HepG2 (cell line): ENCODE measurements around the gene RGS11. TPM values are rescaled to one million over a fixed set of nuclear protein-coding genes. Genes with fewer than 3 reads are reported as not detected.

ENCODE experiments used
- ATAC-seq: fragments of 200-7000 bp; cut with Tn5 transposase; 3 replicates; pipeline ENCODE4 v1.9.1; 2020; ENCODE audit warnings: mild to moderate bottlenecking, moderate library complexity
- BruUV-seq: library from RNA; stranded (reverse); fragments of 400-500 nt; replicated peaks from 2 replicates; lab custom pipeline; 2021; lab: Mats Ljungman, UMichigan
- CTCF ChIA-PET: fragments of 300-600 bp; formaldehyde crosslinking; extraction: SDS; loops from one replicate; lab custom pipeline; 2021; ENCODE audit warnings: low total read pairs, inconsistent platforms, low intra/inter-chr PET ratio; lab: Yijun Ruan, JAX
- POLR2A ChIA-PET: fragments of 350-600 bp; sonication (Branson Sonifier 250); formaldehyde crosslinking; loops from one replicate; lab custom pipeline; 2020; ENCODE audit warnings: antibody characterized with exemption, inconsistent platforms; lab: Yijun Ruan, JAX
- DNase-seq: peaks from one replicate; pipeline ENCODE4 v3.0.0-alpha.2; 2015; ENCODE audit warnings: low spot score
- FAIRE-seq: peaks from 3 replicates; lab custom pipeline; 2011; peaks lifted over from hg19 to GRCh38; lab: Jason Lieb, UNC
- H2AFZ ChIP-seq: one replicate; pipeline ENCODE4 v1.6.1; 2011; ENCODE audit warnings: low read length, inconsistent platforms
- H3K27ac ChIP-seq: fragments of 300-600 bp; 3 replicates; pipeline ENCODE4 v1.8.0; 2011; ENCODE audit warnings: mixed run types, mild to moderate bottlenecking, mixed read lengths, low read length, inconsistent platforms; ENCODE audit not compliant: insufficient read depth; ENCODE audit errors: extremely low read length
- H3K27me3 ChIP-seq, 2 experiments: fragments of 200-600 bp in 1 of 2; 2 replicates in 1 of 2; 3 replicates in 1 of 2; pipeline versions ENCODE4 v1.6.0 to v1.8.0; 2011; ENCODE audit warnings: low read length in 2 of 2, mild to moderate bottlenecking in 2 of 2, moderate library complexity in 2 of 2, inconsistent platforms in 1 of 2; ENCODE audit not compliant: insufficient read depth in 2 of 2, control insufficient read depth in 1 of 2
- H3K36me3 ChIP-seq, 2 experiments: fragments of 200-600 bp in 1 of 2; replicated peaks in 1 of 2; 2 replicates in 1 of 2; 3 replicates in 1 of 2; pipeline versions ENCODE4 v1.5.1 to v1.8.0; 2011; ENCODE audit warnings: low read length in 2 of 2, inconsistent platforms in 1 of 2; ENCODE audit not compliant: insufficient read depth in 2 of 2, control insufficient read depth in 1 of 2
- H3K4me1 ChIP-seq: 2 replicates; pipeline ENCODE4 v1.5.1; 2012; ENCODE audit warnings: low read length, inconsistent platforms; ENCODE audit not compliant: insufficient read depth
- H3K4me2 ChIP-seq: 2 replicates; pipeline ENCODE4 v1.6.0; 2011; ENCODE audit warnings: low read depth, low read length, inconsistent platforms
- H3K4me3 ChIP-seq, 3 experiments: fragments of 200-600 bp in 1 of 3; sonication (generic), shearing (Covaris generic) in 1 of 3; replicated peaks in 1 of 3; 2 replicates each; pipeline ENCODE4 v1.5.1; 2011 to 2016; ENCODE audit warnings: low read length in 3 of 3, inconsistent platforms in 2 of 3, low read depth in 2 of 3, mild to moderate bottlenecking in 2 of 3, control low read depth in 1 of 3, mixed read lengths in 1 of 3; ENCODE audit not compliant: insufficient read depth in 1 of 3
- H3K79me2 ChIP-seq: one replicate; pipeline ENCODE4 v1.6.1; 2011; ENCODE audit warnings: low read length, inconsistent platforms; ENCODE audit not compliant: insufficient read depth
- H3K9ac ChIP-seq: 2 replicates; pipeline ENCODE4 v1.6.0; 2011; ENCODE audit warnings: mild to moderate bottlenecking, low read depth, low read length, inconsistent platforms; ENCODE audit not compliant: insufficient read depth
- H3K9me3 ChIP-seq: 2 replicates; pipeline ENCODE4 v1.5.1; 2012; ENCODE audit warnings: mild to moderate bottlenecking, low read length
- H4K20me1 ChIP-seq: 2 replicates; pipeline ENCODE4 v1.6.0; 2011; ENCODE audit warnings: inconsistent platforms, mild to moderate bottlenecking, low read length, moderate library complexity; ENCODE audit not compliant: insufficient read depth
- AGO2 ChIP-seq: fragments of 200-400 bp; formaldehyde crosslinking; optimal IDR thresholded peaks from 2 replicates; pipeline ENCODE3; 2017; ENCODE audit warnings: mild to moderate bottlenecking, low read depth, low read length, moderate library complexity
- CENPT ChIP-seq: sonication (generic); formaldehyde crosslinking; IDR thresholded peaks from 2 replicates; pipeline ENCODE4 v1.8.0; 2022; ENCODE audit warnings: low read depth, mild to moderate bottlenecking, moderate library complexity, missing genetic modification reagents
- MEIS2 ChIP-seq: sonication (generic); formaldehyde crosslinking; IDR thresholded peaks from 2 replicates; pipeline ENCODE4 v1.9.0; 2021; ENCODE audit warnings: mild to moderate bottlenecking, missing genetic modification reagents
- MNT ChIP-seq: fragments of 450-650 bp; IDR thresholded peaks from 2 replicates; pipeline ENCODE4 v1.6.1; 2016
- NR2F2 ChIP-seq: IDR thresholded peaks from 2 replicates; pipeline ENCODE4 v1.6.1; 2012; ENCODE audit warnings: low read depth, inconsistent platforms, borderline replicate concordance
- PLSCR1 ChIP-seq: sonication (generic); formaldehyde crosslinking; IDR thresholded peaks from 2 replicates; pipeline ENCODE4 v1.5.0; 2020; ENCODE audit warnings: missing genetic modification reagents, mild to moderate bottlenecking, borderline replicate concordance
- POLR2AphosphoS5 ChIP-seq: IDR thresholded peaks from 2 replicates; pipeline ENCODE4 v1.6.1; 2012; ENCODE audit warnings: low read depth, low read length
- RBM22 ChIP-seq: fragments of 200-400 bp; formaldehyde crosslinking; optimal IDR thresholded peaks from 2 replicates; pipeline ENCODE3; 2017; ENCODE audit warnings: mild to moderate bottlenecking, low read length, moderate library complexity
- RFX1 ChIP-seq: fragments of 450-650 bp; IDR thresholded peaks from 2 replicates; pipeline ENCODE4 v1.6.1; 2017
- RORA ChIP-seq: sonication (generic); formaldehyde crosslinking; IDR thresholded peaks from 2 replicates; pipeline ENCODE4 v1.5.0; 2020; ENCODE audit warnings: mild to moderate bottlenecking, missing genetic modification reagents, moderate library complexity
- THAP8 ChIP-seq: sonication (generic); formaldehyde crosslinking; IDR thresholded peaks from 2 replicates; pipeline ENCODE4 v1.5.1; 2020; ENCODE audit warnings: missing genetic modification reagents, mild to moderate bottlenecking, borderline replicate concordance
- ZBTB2 ChIP-seq: sonication (generic); formaldehyde crosslinking; IDR thresholded peaks from 2 replicates; pipeline ENCODE4 v1.8.0; 2022; ENCODE audit warnings: low read depth, missing genetic modification reagents
- ZBTB38 ChIP-seq: sonication (generic); formaldehyde crosslinking; IDR thresholded peaks from 2 replicates; pipeline ENCODE4 v1.5.1; 2020; ENCODE audit warnings: mild to moderate bottlenecking, missing genetic modification reagents
- ZMYM4 ChIP-seq: sonication (generic); formaldehyde crosslinking; IDR thresholded peaks from 2 replicates; pipeline ENCODE4 v1.8.1; 2023; ENCODE audit warnings: mild to moderate bottlenecking, missing genetic modification reagents
- WGBS: methylation state at CpG from one replicate; pipeline ENCODE4 v1.1.6; 2017; ENCODE audit warnings: low lambda C conversion rate; 5-methylcytosine and 5-hydroxymethylcytosine counted together
- in situ Hi-C: cut with HindIII; loops from 2 replicates; pipeline ENCODE4 v1.10.0; 2017; ENCODE audit warnings: low pct_unique_long_range_greater_than_20kb; ENCODE audit not compliant: extremely low pct_ligation_motif_present
- intact Hi-C: fragments of 100-400 bp; cut with micrococcal nuclease; formaldehyde crosslinking; loops from one replicate; pipeline ENCODE4 v1.10.0; 2022; ENCODE audit not compliant: unreplicated experiment
- polyA plus RNA-seq, 8 experiments: library from polyadenylated mRNA; depleted of rRNA in 3 of 8; stranded (reverse) in 7 of 8; unstranded in 1 of 8; fragments of >200 nt; fragmentation: Illumina TruSeq in 4 of 8; extraction: Trizol in 4 of 8; gene quantifications; 2 replicates each; pipeline versions ENCODE4 v1.2.1 to v1.2.3, GENCODE V29; 2011 to 2016; ENCODE audit warnings: low read depth in 4 of 8, missing spikeins in 1 of 8, mixed read lengths in 1 of 8; ENCODE audit not compliant: insufficient read depth in 1 of 8
- total RNA-seq, 5 experiments: library from RNA; depleted of rRNA; stranded (reverse); fragments of >200 nt; fragmentation: Illumina TruSeq; extraction: Trizol; gene quantifications; 2 replicates each; pipeline ENCODE4 v1.2.3, GENCODE V29; 2016; ENCODE audit warnings: low read depth in 1 of 5

Gene RGS11
- total and polyA plus RNA-seq, 2 of the 13 experiments (the other 11 are each of a cell fraction or from before 2014, with no cell fraction given) = 0.11 TPM; not detected in 1

- no peak for ATAC-seq
- H3K4me3 ChIP-seq = no peak overlapping the region
- no peak overlapping the region for H3K4me2 ChIP-seq
- H3K9me3 ChIP-seq = no peaks in the 10 kb centered on the region
- H3K4me1 ChIP-seq = no peaks in the 10 kb centered on the region
- no peak for TF ChIP-seq ZBTB2
- peak; percentile 29 for TF ChIP-seq AGO2
- no peak for TF ChIP-seq THAP8 (CRISPR knock-in tag)
- peak; percentile 76 for TF ChIP-seq ZBTB38 (CRISPR knock-in tag)
- TF ChIP-seq MEIS2 (CRISPR knock-in tag) = no peak
- TF ChIP-seq RORA (CRISPR knock-in tag) = no peak
- TF ChIP-seq ZMYM4 (CRISPR knock-in tag) = no peak
- no peak for TF ChIP-seq CENPT
- TF ChIP-seq PLSCR1 (CRISPR knock-in tag) = no peak
- TF ChIP-seq NR2F2 = no peak
- no peak for TF ChIP-seq POLR2AphosphoS5
- no peak for TF ChIP-seq MNT
- no peak for TF ChIP-seq RBM22
- no peak for TF ChIP-seq RFX1
- in situ Hi-C loops (no loop called here), intact Hi-C loops (no loop called here)
- POLR2A ChIA-PET = no interaction called here
- no peak overlapping the region for H2AFZ ChIP-seq
- peaks cover 29 to 66% of the 10 kb centered on the region in 2 experiments for H3K36me3 ChIP-seq
- no peak overlapping the region for H3K9ac ChIP-seq
- no peaks in the 10 kb centered on the region for H3K27me3 ChIP-seq
- H3K27ac ChIP-seq = no peak overlapping the region
- CTCF ChIA-PET = no interaction called here
- DNase-seq = no peak
- 95% methylated on average over 9 of the region's 19 CpGs for WGBS
- FAIRE-seq = no peak
- H3K79me2 ChIP-seq = peaks cover 59% of the 10 kb centered on the region
- peaks cover 36% of the 10 kb centered on the region; the same call in 1 of the 2 replicates for H4K20me1 ChIP-seq
- BruUV-seq = no TSS peak
Observed at GRCh38 chr16:316741-317464, 41.2 kb upstream of the RGS11 start.
